ENCODE results near the gene DENND5B.
"Not testable (repeated sequence)": the region's sequence is repeated elsewhere in the genome, so short reads cannot be mapped to it uniquely, and the experiment has no call there.

Gene DENND5B

DNA sequence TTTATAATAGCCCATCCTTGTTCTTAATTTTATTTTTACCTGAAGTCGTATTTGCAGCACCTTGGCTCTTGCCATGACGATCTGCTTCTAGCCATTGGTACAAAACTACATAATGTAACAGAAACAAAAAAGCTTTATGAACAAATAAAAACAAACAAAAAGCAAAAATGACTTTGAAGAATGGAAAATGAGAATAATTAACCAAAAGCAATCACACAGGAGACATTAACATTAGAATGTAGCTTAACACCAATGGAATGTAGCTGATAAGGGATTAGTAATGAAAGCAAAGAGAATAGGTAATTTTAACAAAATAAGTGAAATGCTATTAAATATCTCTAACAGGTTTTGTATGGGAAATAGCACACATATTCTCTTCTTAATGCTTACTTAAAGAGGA lies 91.4 kb downstream of the DENND5B start:
- no peak for DNase-seq

DNA sequence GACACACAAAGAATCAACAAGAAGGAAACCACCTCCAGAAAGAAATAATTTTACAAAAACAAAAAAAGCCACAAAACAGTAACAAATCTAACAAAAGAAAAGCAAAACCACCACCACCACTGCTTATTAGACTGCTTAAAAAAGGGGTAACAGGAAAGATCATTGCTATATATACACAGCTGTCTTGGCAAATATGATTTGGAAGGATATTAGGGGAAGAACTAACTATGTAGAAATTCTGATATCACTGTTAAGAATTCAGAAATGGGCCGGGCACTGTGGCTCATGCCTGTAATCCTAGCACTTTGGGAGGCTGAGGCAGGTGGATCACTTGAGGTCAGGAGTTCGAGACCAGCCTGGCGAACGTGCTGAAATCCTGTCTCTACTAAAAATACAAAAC lies 92.5 kb downstream of the DENND5B start:
- no peak for DNase-seq

DNA sequence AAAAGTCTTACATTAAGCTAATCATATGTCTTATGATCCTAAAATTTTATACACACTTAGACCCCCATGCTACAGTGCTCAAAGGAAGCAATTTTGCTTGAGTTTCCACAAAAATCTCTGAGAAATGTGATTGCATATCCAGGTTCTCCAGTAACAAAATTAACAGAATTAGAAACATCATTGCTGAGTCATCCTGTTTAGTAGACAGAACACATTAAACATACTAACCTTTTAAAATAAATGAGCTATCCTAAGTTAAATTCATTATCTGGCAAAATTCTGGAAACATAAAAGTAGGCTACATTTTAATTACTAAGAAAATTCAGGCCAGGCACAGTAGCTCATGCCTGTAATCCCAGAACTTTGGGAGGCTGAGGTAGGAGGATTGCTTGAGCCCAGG lies 94.7 kb downstream of the DENND5B start:
- DNase-seq = no peak

DNA sequence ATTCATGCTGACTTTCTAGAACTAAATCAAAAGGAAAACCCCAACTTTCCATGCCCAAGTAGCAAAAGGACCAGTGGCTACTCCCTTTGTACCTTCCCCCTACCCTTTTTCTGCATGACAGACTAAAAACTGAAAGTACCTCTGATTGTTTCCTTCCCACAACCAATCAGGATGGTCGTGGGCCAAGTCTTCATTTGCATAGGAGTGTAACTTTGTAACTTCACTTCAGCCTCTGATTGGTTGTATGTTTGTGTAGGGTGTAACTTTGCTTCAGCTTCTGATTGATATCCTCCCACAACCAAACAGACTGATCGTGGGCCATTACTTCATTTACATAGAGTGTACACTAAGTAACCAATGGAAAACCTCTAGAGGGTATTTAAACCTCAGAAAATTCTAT lies 96.5 kb downstream of the DENND5B start:
- DNase-seq = no peak

DNA sequence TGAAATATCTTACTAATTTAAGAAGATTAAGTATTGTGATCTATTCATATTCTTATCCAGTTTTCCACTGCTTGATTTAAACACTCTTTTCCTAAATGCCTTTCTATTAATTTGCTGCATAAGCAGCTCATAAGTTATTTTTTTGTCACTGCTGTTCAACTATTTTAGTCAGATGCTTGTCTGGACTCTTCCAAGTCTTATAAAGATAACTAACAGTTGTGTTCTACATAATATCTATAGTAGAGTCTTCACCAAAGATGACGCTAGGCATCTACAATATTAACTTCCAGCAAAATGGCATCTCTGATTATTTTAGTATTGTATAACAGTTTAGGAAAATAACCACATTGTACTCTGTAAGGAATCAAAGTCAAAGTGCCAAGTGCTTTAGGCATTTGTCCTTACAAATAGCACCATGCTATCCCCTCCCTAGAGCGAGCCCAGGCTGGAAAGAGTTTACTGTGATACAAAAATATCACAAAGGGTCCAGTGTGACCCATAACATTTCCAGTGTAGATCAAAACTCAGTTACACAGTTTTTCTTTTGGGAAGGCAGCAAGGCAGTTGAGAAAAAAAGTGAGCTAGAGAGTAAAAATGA lies 98.2 kb downstream of the DENND5B start:
- no peak for DNase-seq

DNA sequence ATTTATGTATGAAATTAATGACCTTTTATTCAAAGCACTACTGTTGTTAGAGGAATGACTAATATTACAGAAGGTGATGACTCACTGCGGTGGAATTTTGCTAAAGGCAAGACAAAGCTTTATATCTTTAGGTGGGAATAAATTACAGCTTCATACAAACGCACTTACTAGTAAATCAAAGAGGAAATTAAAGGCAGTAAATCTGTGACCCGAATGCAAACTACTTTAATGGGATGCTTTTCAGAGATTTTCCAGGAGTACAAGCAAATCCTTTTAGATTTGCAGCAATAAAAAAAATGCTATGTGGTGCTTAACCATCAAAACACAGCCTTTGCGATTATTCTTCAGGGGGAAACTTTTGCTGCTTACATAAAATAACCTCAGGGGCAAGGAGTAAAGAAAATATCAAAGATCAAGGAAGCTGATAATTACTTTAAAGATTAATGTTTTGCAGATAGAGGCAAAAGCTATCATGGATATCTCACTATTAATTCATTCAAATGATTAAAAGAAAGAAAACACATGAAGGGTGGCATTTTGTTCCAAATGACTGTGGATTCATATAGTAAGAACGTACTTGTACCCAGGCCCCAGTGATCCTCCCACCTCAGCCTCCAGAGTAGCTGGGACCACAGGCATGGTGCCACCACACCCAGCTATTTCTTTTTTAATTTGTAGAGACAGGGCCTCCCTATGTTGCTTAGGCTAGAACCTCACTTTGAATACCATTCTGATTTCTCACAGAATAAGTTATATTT lies 98.9 kb downstream of the DENND5B start:
- no peak for DNase-seq

DNA sequence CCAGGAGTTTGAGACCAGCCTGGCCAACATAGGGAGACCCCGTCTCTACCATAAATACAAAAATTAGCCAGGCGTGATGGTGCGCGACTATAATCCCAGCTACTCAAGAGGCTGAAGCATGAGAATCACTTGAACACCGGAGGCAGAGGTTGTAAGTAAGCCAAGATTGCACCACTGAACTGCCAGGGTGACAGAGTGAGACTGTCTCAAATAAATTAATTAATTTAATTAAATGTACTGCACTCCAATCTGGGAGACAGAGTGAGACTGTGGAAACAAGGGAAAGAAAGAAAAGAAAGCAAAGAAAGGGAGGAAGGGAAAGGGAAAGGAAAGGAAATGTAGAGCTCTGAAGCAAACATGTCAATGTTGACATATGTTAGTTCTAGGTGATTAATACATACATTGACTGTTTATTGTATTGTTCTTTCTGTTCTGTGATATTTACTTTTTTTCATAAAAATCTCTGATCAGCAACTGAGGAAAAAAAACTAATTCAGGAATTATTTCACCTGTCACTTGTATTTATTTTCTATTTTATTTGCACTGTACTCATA lies 99.6 kb downstream of the DENND5B start:
- DNase-seq = no peak

DNA sequence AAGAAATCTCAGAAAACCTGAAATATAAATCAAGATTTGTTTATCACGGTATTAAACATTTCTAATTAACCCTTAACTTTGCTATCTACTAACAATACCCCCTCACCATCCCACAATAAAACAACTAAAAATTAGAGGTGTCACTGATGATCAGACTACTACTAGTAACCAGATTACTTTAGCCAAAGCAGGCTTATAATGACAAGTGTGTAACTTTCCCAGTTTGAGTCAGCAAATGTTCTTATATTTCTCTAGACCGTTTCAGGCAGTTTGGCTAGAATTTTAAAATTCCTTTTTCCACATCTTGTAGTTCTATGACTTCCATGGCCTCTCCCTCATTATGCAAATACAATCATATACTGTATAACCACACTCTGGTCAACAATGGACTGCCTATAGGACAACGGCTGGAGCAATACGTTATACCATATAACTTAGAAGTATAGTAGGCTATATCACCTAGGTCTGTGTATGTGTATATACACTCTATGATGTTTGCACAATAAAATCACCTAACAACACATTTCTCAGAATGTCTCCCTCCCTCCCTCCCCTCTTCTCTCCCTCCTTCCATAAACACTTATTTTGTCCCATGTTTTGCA lies 102.1 kb downstream of the DENND5B start:
- no peak for DNase-seq

DNA sequence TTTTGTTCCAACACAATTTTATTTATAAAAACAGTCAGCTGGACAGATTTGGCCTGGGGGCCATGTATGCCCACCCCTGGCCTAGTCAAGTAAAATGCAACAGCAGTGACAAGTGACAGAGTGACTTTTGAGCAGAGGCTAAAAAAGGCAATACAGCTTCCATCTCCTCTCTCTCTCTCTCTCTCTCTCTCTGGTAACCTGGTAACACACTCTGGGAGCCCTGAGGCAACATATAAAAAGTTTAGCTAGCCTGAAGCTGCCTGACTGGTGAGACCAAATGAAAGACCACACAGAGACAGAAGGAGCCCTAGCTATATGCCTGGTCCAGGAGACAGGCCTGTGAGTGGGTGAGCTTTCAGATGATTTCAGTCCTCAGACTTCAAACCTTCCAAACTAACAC lies 105.4 kb downstream of the DENND5B start:
- no peak for DNase-seq

DNA sequence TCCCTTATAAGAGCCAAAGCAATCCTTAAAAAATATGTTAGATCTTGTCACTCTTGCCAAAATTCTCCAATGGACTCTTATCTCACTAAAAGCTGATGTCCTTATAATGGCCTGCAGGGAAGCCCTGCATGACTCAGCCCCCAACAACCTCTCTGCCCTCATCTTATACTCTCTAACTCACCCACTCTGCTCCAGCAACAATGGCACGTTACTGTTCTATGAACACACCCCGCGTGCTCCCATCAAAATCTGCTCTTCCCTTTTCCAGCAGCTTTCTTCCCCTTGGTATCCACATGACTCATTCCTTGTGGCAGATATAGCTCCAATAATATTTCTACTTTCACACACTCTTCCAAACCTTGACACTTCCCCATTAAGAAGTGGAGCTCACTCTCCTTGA lies 108.1 kb downstream of the DENND5B start:
- no peak for DNase-seq

DNA sequence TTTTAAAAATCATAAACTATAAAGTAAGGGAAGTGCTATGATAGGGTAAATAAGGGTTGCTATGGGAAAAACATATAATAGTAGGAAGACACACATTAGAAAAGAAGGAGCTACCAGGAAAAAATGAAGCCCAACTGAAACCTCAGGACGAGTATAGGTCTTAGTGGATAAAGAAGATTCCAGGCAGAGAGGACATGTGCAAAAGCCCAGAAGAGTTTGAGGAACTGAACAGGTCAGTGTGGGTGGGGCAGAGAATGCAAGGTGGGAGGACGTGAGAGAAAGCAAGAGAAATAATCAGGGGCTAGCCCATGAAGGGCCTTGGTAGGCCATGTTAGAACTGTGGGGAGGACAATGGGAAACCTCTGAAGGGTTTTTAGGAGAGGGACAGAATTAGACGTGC lies 109.5 kb downstream of the DENND5B start:
- no peak for DNase-seq

DNA sequence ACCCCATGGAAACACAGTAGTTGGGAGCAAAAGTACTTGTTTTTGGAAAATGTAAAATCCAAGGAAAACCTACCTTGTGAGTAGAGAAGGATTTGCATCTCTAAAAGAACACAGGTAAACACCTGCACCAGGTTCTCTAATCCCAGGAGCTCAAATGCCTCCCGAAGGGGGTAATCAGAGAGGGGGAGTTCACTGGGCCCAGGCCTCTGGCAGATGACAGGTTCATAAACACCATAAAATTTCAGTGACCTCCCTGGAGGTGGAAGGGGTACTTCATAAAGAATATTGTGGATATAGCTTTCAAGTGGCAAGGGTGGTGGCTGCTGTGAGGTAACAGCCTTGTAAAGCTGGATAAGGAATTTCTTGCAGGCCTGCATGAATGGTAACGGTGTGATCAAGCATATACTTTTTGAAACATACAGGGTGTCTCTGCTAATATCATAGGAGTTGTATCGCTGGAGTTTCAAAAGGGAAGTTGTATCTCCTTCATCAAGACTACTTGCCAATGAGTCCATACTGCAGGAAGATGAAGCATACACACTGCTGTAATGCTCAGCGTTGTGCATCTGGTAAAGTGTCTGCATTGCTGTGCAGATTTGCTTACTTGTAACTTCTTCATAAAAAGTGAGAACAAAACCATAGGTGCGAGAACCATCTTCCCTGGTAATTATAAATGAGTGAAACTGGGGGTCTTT lies 111.3 kb downstream of the DENND5B start:
- DNase-seq = no peak

DNA sequence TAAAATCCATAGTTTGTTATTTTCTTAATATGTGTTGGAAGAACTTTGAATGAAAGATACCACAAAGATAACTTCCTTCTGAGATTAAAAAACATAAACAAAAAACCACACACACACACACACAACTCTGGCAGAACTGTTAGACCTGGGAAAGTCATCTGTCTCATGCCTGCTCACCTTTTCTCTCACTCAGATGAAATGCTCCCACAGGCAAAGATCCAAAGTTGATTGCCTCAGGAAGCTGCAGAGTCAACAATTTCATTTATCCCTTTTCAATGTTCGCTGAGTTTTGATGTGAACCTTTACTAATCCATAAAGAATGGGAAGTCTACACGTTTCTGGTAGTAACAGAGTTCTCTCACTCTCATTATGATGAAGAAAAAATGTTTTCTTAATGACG lies 112.0 kb downstream of the DENND5B start:
- no peak for DNase-seq

DNA sequence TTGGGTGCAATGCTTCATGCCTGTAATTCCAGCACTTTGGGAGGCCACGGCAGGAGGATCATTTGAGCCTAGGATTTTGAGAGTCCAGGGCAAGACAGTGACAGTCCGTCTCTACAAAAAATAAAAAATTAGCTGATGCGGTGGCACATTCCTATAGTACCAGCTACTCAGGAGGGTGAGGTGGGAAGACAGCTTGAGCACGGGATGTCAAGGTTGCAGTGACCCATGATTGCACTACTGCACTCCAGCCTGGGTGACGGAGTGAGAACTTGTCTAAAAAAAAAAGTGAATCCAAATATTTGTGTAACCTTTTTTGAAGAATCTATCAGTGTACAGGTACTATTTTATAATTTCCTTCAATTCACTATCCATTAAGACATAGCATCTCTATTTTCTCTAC lies 112.5 kb downstream of the DENND5B start:
- no peak for DNase-seq

DNA sequence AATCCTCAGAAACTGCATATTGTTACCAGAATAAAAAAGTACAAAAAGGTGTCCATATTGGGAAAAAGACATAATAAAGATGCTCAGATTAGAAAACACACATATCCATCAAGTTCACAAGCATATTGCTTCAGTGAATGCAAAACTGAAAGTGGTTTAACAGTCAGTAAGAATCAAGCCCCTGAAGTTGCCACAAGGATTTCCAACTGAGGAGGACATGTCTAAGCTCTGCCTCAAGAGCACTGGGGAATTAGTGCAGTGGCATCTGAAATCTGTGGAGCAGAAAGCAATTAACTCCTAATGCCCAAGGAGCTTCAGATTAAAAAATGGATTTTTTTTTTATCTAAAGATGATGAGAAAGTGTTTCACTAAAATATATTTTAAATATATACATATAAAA lies 113.2 kb downstream of the DENND5B start:
- DNase-seq = no peak

DNA sequence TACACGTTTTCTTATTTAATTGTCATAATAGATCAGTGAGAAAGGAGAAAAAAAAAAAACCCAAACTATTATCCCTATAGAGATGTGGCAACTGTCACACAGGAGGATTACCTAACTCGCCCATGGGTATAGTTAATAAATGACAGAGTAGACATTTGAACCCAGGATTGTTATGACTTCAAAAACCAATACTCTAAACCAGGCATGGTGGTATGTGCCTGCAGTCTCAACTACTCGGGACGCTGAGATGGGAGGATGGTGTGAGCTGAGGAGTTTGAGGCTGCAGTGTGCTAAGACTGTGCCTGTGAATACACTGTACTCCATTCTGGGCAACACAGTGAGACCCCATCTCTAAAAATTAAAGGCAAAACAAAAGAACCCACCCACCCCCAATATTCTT lies 114.5 kb downstream of the DENND5B start:
- DNase-seq = no peak

DNA sequence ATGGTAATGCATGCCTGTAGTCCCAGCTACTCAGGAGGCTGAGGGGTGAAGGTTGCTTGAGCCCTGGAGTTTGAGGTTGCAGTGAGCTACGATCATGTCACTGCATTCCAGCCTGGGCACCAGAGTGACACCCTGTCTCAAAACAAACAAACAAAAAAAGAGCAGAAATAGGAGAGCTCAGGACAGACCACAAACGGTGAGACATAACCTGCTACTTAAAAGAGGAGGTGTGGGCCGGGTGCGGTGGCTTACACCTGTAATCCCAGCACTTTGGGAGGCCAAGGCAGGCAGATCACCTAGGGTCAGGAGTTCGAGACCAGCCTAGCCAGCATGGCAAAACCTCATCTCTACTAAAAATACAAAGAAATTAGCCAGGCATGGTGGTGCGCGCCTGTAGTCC lies 115.3 kb downstream of the DENND5B start:
- not testable (repeated sequence) for DNase-seq

DNA sequence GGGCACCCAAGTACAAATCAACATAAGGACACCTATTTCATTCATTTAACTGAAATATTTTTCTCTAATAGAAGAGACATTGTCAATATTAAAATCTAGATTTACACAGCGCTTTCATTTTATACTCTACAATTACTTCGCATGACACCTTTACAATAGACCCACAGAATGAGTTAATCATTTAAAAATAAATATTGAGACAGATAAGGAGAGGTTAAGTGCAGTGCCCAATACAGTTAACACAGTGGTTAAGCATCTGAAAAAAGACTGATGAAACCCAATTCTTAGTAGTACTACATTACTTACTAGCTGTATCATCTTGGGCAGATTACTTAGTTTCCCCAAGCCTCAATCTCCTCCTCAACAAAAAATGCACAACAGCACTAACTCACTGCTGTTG lies 116.2 kb downstream of the DENND5B start:
- no peak for DNase-seq

DNA sequence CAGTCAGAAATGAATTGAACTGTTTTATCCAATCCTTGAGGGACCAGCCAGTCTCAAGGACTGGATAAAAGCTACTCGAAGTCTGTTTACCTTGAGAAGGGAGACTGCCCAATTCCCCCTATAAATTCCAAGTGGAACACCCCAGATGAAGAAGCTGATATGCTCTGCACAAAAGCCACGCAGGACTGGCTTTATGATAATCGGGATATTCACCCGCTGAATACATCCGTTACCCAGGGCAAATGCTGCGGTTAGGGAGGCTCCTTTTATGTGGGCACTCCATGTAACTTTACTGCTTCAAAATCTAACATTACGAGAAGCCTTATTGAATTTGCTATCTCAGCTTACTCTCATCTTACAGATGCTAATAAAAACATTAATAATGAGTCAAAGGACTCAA lies 119.1 kb downstream of the DENND5B start:
- no peak for DNase-seq

DNA sequence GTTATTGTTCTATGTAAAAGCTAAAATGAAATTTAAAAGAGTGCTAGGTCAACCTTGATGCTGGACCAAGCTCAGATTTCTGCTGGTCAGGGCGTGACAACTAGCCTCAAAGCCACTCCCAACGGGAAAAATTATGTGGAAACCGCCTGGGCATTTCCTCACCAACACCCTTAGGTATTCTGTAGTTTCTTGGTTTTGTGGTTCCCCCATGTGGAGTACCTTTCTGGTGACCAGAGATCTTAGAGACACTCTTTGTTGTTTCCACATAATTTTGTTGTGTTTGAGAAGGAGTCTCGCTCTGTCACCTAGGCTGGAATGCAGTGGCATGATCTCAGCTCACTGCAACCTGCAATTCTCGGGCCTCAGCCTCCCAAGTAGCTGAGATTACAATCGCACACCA lies 119.9 kb downstream of the DENND5B start:
- DNase-seq = no peak

DNA sequence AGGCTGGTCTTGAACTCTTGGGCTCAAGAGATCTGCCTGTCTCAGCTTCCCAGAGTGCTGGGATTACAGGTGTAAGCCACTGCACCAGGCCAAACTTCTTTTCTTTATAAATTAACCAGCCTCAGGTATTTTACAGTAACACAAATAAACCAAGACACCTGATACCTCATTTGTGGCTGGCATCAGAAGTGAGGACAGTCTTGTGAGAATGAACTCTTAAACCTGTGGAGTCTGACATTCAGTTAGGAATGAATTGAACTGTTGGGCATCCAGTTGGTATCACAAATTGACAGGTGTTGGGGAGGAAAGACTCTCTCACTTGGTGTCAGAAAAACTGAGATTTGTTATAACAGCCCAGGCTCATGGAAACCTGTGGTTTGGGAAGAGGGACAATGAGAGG lies 120.5 kb downstream of the DENND5B start:
- no peak for DNase-seq

DNA sequence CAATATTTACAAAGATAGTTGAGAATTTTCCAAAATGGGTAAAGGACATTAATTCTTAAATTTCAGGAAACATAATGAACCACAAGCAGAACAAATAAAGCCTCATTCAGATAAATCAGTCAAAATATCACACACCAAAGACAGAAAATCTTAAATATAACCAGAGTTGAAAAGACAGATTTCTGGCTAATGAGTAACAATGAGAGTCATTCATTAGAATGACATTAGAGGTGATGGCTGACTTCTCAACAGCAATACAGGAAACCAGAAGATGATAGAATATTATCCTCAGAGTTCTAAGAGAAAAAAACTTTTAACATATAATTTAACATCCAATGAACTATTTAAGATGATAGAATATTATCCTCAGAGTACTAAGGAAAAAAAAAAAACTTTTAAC lies 124.2 kb downstream of the DENND5B start:
- no peak for DNase-seq

DNA sequence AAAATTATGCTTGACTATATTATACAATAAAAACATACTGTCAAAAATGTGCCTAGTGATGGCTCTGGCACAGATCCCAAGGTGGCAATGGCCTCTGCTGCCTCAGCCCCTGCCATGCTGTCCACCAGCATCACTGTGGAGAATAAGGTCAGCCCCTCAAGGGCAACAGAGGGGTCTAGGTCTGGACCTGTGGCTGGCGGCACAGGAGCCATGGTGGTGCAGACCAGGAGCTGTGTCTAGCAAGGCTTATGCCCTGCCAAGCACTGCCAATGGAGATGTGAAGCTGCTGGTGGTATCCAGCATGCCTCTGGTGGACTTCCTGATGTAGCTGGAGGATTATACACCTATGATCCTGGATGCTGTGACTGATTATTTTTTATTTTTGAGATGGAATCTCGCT lies 125.9 kb downstream of the DENND5B start:
- no peak for DNase-seq

DNA sequence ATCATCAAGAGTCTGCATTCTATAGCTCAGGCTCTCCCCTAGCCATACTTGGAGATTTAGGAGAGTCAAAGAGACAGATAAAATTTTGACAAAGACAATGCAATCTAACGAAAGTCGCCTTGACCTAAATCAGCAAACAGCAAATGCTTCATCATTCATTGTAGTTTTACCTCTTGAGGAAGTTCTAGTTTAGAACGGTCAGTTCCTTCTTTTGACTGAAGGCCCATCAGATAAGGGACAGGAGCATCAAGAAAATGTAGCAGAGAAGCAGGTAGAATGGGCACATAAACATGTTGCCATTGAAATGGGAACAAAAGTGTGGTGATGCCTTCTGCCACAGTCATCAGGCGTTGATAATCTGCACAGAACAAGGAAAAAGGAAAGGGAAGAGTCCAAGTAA lies 130.9 kb downstream of the DENND5B start:
- DNase-seq = no peak
